Activated T-helper 2 cell treated with anti-CD3 and anti-CD28 coated beads, Interferon-gamma antibody, Interleukin-2, Interleukin-4, amounts not matched to agents 10 μg/mL and 5 μg/mL and 100 μg/mL, durations not matched to agents 14 hours and 24 hours and 36 hours (primary cell): ENCODE results near the gene METRNL. TPM values are rescaled to one million over a fixed set of nuclear protein-coding genes. Genes with fewer than 3 reads are reported as not detected.
"Not testable (repeated sequence)": the region's sequence is repeated elsewhere in the genome, so short reads cannot be mapped to it uniquely, and the experiment has no call there.

Experiments
- DNase-seq: peaks from one replicate; pipeline ENCODE4 v3.0.0; 2021; ENCODE audit warnings: low spot score
- H3K27ac Mint-ChIP-seq: one replicate; pipeline ENCODE4 v1.8.0; 2021; ENCODE audit warnings: mixed read lengths
- H3K27me3 Mint-ChIP-seq: one replicate; pipeline ENCODE4 v1.8.0; 2021; ENCODE audit warnings: low read depth, mixed read lengths
- H3K36me3 Mint-ChIP-seq: one replicate; pipeline ENCODE4 v1.8.0; 2021; ENCODE audit warnings: low read depth, mixed read lengths
- H3K4me1 Mint-ChIP-seq: one replicate; pipeline ENCODE4 v1.8.0; 2021; ENCODE audit warnings: low read depth, mixed read lengths
- H3K4me3 Mint-ChIP-seq: one replicate; pipeline ENCODE4 v1.8.0; 2021; ENCODE audit warnings: low read depth, mild to moderate bottlenecking, moderate library complexity, mixed read lengths
- H3K9me3 Mint-ChIP-seq: one replicate; pipeline ENCODE4 v1.8.0; 2021; ENCODE audit warnings: mixed read lengths
- intact Hi-C: fragments of 100-400 bp; cut with micrococcal nuclease; formaldehyde crosslinking; loops from one replicate; pipeline ENCODE4 v1.15.1; 2023
- total RNA-seq: library from RNA; stranded (reverse); gene quantifications from 2 replicates; pipeline ENCODE4 v1.2.3, GENCODE V29; 2022

METRNL gene, protein sequence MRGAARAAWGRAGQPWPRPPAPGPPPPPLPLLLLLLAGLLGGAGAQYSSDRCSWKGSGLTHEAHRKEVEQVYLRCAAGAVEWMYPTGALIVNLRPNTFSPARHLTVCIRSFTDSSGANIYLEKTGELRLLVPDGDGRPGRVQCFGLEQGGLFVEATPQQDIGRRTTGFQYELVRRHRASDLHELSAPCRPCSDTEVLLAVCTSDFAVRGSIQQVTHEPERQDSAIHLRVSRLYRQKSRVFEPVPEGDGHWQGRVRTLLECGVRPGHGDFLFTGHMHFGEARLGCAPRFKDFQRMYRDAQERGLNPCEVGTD
- total RNA-seq = 71.0 and 74.7 TPM in 2 replicates

DNA sequence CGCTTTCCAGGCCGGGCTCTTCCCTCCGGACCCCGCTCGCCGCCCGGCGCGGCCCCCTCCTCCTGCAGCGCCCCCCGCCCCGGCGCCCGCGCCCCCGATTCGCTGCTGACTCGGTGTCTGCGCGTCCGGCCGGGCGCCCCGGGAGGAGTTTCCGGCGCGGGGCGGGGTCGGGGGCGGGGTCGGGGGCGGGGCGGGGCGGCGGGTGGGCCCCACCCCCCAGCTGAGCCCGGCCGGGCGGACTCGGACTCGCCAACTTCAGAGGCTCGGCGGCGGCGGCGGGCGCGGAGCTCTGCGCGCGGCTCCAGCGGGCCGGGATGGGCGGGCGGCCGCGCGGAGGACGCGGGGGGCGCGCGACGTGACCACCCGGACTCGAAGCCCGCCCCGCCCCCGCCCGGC, at the start of gene METRNL:
Gene METRNL (plus strand): TSS at position 258 of the 396 bp plus-strand sequence. CDS start 207 bp downstream, outside the sequence.
- intact Hi-C loops = no loop called here

DNA sequence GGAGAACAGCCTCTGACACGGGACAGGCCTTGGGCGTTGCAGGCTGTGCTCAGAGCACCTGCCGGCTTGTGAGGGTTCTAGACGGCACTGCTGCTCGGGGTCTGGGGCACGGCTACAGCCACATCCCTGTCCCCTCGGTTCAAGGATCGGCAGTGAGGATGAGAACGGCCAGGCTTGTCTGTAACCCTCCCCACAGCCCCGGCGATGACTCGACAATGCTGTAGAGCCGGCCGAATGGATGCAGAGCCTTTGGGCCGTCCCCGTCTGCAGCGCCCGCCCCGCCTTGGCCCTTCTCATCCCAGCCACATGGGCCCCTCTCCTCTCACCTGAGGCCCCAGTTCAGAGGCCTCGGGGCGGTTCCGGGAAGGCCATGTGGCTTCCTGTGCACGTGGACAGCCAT, 49.0 kb upstream of the METRNL start:
- Mint-ChIP-seq H3K36me3 (peaks cover 36% of the 10 kb centered on the region), H3K27ac (no peak overlapping the region), H3K4me1 (peaks cover 8% of the 10 kb centered on the region), H3K4me3 (no peak overlapping the region), H3K27me3 (no peaks in the 10 kb centered on the region), H3K9me3 (no peaks in the 10 kb centered on the region)
- intact Hi-C loops = no loop called here
- no peak for DNase-seq

More for the DNA sequence above, at the start of gene METRNL:
- Mint-ChIP-seq H3K4me1 (peaks cover 30% of the 10 kb centered on the region), H3K27me3 (peaks cover 19% of the 10 kb centered on the region), H3K27ac (no peak within 1 kb of the TSS), H3K4me3 (peak within 1 kb of the TSS; percentile 47), H3K9me3 (no peaks in the 10 kb centered on the region), H3K36me3 (peaks cover 29% of the 10 kb centered on the region)
- DNase-seq = peak; percentile 46

DNA sequence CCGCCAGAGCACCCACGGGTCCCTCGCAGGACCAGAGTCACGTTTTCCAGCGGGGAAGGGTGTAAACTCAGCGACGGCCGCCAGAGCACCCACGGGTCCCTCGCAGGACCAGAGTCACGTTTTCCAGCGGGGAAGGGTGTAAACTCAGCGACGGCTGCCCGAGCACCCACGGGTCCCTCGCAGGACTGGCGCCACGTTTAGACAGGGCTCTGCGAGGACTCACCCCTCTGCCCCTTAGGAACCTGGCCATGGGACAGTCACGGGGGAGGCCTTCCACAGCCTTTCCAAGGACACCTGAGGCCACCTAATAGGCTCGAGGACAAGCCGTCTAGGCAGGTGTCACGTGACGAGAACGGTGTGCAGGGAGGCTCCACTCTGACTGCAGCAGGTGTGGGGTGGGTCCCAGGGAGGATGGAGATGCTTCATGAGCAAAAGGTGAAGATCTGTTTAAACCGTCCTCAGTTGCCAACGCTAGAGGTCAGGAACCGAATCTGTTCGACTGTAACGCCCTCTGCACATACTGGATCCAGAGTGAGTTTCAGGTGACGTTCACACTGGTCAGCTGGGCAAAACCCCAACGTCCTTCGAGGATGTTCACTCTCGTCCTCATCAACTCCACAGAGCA, 48.0 kb upstream of the METRNL start:
- no peaks in the 10 kb centered on the region for H3K9me3 Mint-ChIP-seq
- no peaks in the 10 kb centered on the region for H3K27me3 Mint-ChIP-seq
- DNase-seq = no peak
- intact Hi-C loops = no loop called here
- no peak overlapping the region for H3K4me3 Mint-ChIP-seq
- peaks cover 2% of the 10 kb centered on the region for H3K4me1 Mint-ChIP-seq
- H3K27ac Mint-ChIP-seq = no peak overlapping the region
- H3K36me3 Mint-ChIP-seq = peaks cover 45% of the 10 kb centered on the region

DNA sequence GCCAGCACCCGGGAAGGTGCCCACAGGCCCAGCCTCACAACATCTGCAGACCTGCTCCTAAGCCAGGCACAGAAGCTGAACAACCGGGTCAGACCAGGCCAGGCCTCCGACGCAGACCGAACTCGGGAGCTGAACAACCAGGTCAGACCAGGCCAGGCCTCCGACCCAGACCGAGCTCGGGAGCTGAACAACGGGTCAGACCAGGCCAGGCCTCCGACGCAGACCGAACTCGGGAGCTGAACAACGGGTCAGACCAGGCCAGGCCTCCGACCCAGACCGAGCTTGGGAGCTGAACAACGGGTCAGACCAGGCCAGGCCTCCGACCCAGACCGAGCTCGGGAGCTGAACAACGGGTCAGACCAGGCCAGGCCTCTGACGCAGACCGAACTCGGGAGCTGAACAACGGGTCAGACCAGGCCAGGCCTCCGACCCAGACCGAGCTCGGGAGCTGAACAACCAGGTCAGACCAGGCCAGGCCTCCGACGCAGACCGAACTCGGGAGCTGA, 47.4 kb upstream of the METRNL start:
- H3K4me1 Mint-ChIP-seq, H3K27ac Mint-ChIP-seq, H3K9me3 Mint-ChIP-seq, H3K4me3 Mint-ChIP-seq, intact Hi-C loops, H3K27me3 Mint-ChIP-seq, DNase-seq: not testable (repeated sequence)
- peaks cover 50% of the 10 kb centered on the region for H3K36me3 Mint-ChIP-seq

DNA sequence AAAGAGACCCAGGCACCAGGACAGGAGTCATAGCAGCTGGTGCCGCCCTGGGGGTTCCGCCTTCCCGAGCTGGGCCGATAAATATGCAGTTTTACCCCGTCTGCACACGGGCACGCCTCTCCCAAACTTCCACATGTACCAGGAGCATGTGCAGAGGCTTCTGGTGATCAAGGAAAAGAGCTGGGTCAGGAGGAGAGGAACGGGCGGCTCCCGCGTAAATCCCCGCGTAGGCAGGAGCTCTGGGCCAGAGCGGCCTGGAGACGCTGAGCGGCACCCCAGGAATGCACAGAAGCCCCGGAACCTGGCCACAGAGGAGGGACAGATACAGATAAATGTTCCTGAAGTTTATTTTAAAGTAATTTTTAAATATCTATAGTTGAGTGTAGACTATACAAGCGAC, 46.6 kb upstream of the METRNL start:
- Mint-ChIP-seq H3K4me1 (no peaks in the 10 kb centered on the region), H3K4me3 (no peak overlapping the region), H3K36me3 (peaks cover 58% of the 10 kb centered on the region), H3K27me3 (no peaks in the 10 kb centered on the region), H3K9me3 (no peaks in the 10 kb centered on the region), H3K27ac (no peak overlapping the region)
- intact Hi-C loops = no loop called here
- no peak for DNase-seq

DNA sequence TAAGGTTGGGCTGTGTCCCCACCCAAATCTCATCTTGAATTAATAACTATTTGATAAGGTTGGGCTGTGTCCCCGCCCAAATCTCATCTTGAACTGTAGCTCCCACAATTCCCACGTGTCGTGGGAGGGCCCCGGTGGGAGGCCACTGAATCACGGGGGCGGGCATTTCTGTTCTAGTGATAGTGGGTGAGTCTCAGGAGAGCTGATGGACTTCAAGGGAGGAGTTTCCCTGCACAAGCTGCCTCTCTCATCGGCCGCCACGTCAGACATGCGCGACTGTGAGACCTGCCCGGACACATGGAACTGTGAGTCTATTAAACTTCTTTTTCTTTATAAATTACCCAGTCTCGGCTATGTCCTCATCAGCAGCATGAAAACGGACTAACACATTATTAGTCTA, 44.9 kb upstream of the METRNL start:
- peaks cover 59% of the 10 kb centered on the region for H3K36me3 Mint-ChIP-seq
- DNase-seq = no peak
- H3K9me3 Mint-ChIP-seq = no peaks in the 10 kb centered on the region

DNA sequence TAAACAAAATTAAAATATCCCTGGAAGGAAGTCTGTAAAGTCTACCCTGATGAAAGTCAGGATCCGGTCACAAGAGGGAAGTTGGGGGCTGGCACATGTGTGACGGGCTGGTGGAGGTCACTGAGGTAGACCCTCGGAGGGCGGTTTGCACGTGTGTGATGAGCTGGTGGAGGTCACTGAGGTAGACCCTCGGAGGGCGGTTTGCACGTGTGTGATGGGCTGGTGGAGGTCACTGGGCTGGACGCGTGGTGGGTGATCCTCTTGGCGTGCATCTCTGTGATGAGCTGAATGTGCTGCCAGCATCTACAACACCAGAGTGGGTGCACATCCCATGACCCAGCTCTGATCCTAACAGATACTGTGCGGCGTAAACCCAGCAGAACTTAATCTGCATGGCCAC, 43.7 kb upstream of the METRNL start:
- H3K27me3 Mint-ChIP-seq = no peaks in the 10 kb centered on the region
- H3K27ac Mint-ChIP-seq = no peak overlapping the region
- intact Hi-C loops = no loop called here
- H3K4me1 Mint-ChIP-seq = no peaks in the 10 kb centered on the region
- peaks cover 5% of the 10 kb centered on the region for H3K9me3 Mint-ChIP-seq
- H3K36me3 Mint-ChIP-seq = peaks cover 61% of the 10 kb centered on the region
- DNase-seq = no peak
- H3K4me3 Mint-ChIP-seq = no peak overlapping the region

More for the DNA sequence above, 44.9 kb upstream of the METRNL start:
- intact Hi-C loops = no loop called here
- H3K27me3 Mint-ChIP-seq = no peaks in the 10 kb centered on the region
- H3K4me1 Mint-ChIP-seq = no peaks in the 10 kb centered on the region
- H3K27ac Mint-ChIP-seq = no peak overlapping the region
- H3K4me3 Mint-ChIP-seq = no peak overlapping the region

DNA sequence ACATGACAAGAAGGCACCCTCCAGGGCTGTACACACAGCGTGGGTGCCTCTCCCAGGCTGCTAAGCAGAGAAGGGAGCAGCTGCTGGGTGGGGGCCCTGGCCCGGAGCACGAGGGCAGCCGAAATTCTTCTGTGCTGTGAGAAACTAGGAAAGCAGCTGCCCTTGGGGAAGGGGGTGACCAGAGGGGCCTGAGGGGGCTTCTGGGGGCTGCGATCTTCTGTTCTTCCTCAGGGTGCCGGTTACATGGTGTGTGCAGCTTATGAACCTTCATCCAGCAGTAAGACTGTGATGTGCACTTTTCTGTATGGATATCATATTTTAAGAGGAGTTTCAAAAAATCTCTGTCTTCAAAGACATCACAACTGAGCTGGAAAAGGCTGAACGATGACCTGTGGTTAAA, 43.2 kb upstream of the METRNL start:
- no peaks in the 10 kb centered on the region for H3K27me3 Mint-ChIP-seq
- H3K36me3 Mint-ChIP-seq = peaks cover 65% of the 10 kb centered on the region
- peaks cover 8% of the 10 kb centered on the region for H3K9me3 Mint-ChIP-seq
- H3K27ac Mint-ChIP-seq = no peak overlapping the region
- H3K4me1 Mint-ChIP-seq = no peaks in the 10 kb centered on the region
- no peak for DNase-seq
- H3K4me3 Mint-ChIP-seq = no peak overlapping the region
- intact Hi-C loops = no loop called here

DNA sequence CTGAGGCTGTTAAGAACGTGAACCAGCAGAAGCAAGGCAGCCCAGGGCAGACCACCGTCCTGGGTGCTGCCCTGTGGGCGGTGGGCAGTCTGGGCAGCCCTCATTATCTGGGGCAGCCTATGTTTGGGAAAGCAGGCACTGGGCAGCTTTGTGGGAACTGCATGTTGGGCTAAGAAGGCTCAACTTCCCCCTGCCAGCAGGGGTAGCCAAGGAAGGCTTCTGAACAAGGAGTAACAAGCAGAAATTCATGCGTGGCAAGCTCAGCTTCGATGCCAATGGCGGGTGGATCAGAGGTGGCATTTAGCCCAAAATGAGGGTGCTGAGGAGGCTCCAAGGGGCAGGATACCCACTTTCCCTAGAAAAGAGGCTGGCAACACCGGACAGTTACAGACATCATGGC, 42.7 kb upstream of the METRNL start:
- Mint-ChIP-seq H3K36me3 (peaks cover 70% of the 10 kb centered on the region), H3K27ac (no peak overlapping the region), H3K4me1 (no peaks in the 10 kb centered on the region), H3K4me3 (no peak overlapping the region), H3K9me3 (peaks cover 13% of the 10 kb centered on the region), H3K27me3 (no peaks in the 10 kb centered on the region)
- DNase-seq = no peak
- intact Hi-C loops = no loop called here

DNA sequence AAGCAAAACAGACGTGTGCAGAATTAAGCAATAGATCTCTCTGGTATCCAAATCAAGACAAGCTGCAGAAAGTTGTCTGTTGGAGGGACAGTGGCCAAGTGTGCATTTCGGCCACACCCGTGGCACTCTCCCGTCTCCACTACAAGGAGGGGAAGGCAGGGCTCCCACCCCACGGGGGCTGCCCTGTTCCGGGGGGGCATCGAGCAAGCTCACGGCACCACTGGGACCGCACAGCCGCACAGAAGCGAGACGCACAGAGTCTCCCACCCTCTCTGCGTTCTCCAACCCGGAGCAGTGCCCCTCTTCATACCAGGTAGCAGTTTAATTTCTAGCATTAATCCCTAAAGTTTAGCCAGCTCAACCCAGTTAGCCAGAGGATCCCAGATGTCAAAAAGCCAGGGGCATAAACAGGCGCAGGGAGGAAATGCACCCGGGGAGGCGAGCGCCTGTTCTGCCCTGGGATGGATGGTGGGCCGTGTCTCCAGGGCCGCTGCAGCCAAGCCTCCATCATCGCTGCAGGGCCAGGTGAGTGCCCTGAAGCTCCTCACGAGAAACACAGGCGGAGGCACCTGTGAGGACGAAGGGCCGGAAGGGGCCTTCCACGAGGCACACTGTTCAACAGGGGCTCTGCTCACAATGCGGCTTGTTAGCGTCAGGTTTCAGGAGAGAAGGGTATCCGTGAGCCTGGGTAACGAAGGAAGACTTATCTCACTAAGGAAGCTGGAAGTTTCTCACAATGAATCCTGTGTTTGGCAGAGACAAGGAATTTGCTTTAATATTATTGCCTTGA, 42.1 kb upstream of the METRNL start:
- intact Hi-C loops = no loop called here
- Mint-ChIP-seq H3K36me3 (peaks cover 76% of the 10 kb centered on the region), H3K27ac (no peak overlapping the region), H3K4me1 (no peaks in the 10 kb centered on the region), H3K4me3 (no peak overlapping the region), H3K9me3 (peaks cover 17% of the 10 kb centered on the region), H3K27me3 (no peaks in the 10 kb centered on the region)
- DNase-seq = no peak

DNA sequence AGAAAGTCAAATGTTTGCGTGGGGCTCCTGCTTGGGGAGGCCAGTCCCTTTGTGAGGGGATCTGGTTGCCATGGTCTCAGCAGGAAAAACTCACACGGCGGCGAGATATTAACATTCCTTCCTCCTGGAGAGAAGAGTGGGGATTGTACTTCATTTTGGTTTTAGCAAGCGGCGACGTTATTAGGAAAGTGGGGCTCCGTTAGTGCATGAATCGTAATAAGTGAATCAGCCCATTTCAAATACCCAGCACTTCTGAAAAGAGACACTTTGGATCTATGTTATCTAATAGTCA, 41.6 kb upstream of the METRNL start:
- intact Hi-C loops = no loop called here
- Mint-ChIP-seq H3K4me1 (no peaks in the 10 kb centered on the region), H3K27ac (no peak overlapping the region), H3K36me3 (peaks cover 76% of the 10 kb centered on the region), H3K27me3 (no peaks in the 10 kb centered on the region), H3K9me3 (peaks cover 23% of the 10 kb centered on the region), H3K4me3 (no peak overlapping the region)
- DNase-seq = no peak

DNA sequence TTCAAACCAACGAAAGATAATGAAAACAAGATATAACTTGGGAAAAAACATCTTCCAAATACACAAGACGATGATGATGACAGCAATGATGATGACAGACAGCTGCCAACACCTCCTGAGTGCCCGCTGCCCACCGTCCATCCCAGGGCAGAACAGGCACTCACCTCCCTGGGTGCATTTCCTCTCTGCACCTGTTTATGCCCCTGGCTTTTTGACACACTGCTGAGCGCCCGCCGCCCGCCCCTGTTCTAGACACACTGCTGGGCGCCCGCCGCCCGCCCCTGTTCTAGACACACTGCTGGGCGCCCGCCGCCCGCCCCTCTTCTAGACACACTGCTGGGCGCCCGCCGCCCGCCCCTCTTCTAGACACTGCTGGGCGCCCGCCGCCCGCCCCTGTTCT, 40.4 kb upstream of the METRNL start:
- H3K4me1 Mint-ChIP-seq, H3K4me3 Mint-ChIP-seq, H3K27me3 Mint-ChIP-seq, DNase-seq, intact Hi-C loops, H3K27ac Mint-ChIP-seq: not testable (repeated sequence)
- Mint-ChIP-seq H3K36me3 (peaks cover 81% of the 10 kb centered on the region), H3K9me3 (peaks cover 34% of the 10 kb centered on the region)

DNA sequence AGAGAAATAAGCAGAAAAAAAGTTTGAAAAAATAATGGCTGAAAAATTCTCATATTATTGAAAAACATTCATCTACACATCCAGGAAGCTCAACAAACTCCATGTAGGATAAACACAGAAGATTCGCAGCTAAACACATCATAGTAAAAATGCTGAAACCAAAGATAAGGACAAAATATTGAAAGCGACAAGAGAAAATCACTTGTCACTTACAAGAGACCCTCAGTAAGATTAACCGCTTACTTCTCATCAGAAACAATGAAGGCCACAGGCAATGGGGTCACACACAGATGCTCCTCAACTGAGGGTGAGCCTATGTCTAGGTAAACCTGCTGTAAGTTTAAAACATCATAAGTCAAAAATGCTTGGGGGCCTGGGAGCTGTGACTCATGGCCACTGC, 38.1 kb upstream of the METRNL start:
- H3K4me1 Mint-ChIP-seq = peaks cover 9% of the 10 kb centered on the region
- H3K27ac Mint-ChIP-seq = no peak overlapping the region
- no peak for DNase-seq
- H3K4me3 Mint-ChIP-seq = no peak overlapping the region
- intact Hi-C loops = loop anchor here (10.0 kb wide), 1 partner anchor 57 kb away; no protein-coding TSS in a partner anchor
- H3K9me3 Mint-ChIP-seq = peaks cover 35% of the 10 kb centered on the region
- H3K27me3 Mint-ChIP-seq = no peaks in the 10 kb centered on the region
- peaks cover 79% of the 10 kb centered on the region for H3K36me3 Mint-ChIP-seq
